HCT116 (cell line): Measurements from ENCODE around the gene SPATA19. TPM values are rescaled to one million over a fixed set of nuclear protein-coding genes. Genes with fewer than 3 reads are reported as not detected.

Experiments
- ATAC-seq: fragments of 200-7000 bp; cut with Tn5 transposase; 2 replicates; pipeline ENCODE4 v1.9.1; 2020; ENCODE audit warnings: mild to moderate bottlenecking, moderate library complexity
- BruUV-seq: library from RNA; stranded (reverse); fragments of 400-500 nt; replicated peaks from 2 replicates; lab custom pipeline; 2021; lab: Mats Ljungman, UMichigan
- CTCF ChIA-PET: fragments of 300-600 bp; sonication (Branson Sonifier 250); formaldehyde crosslinking; loops from one replicate; lab custom pipeline; 2021; ENCODE audit warnings: antibody characterized with exemption; lab: Charles Lee
- POLR2A ChIA-PET: fragments of 300-600, 350-600 bp; sonication (Branson Sonifier 250); formaldehyde crosslinking; loops from one replicate; lab custom pipeline; 2021; ENCODE audit warnings: antibody characterized with exemption; lab: Charles Lee
- RAD21 ChIA-PET, 2 experiments: fragments of 300-600 bp; sonication (Branson Sonifier 250); formaldehyde crosslinking; loops; one replicate each; lab custom pipeline; 2023; ENCODE audit warnings: low total read pairs in 2 of 2; ENCODE audit not compliant: uncharacterized antibody in 2 of 2, unreplicated experiment in 2 of 2, low non-redundant PET in 1 of 2; lab: Charles Lee
- DNase-seq: peaks from one replicate; pipeline ENCODE4 v3.0.0-alpha.2; 2010; ENCODE audit warnings: low read depth, low spot score
- H2AFZ ChIP-seq: fragments of 200-600 bp; shearing (Covaris generic), sonication (generic); 2 replicates; pipeline ENCODE4 v1.6.1; 2017; ENCODE audit warnings: low read depth, mixed run types, mixed read lengths, antibody characterized with exemption, low read length; ENCODE audit not compliant: poor library complexity, severe bottlenecking
- H3K27ac ChIP-seq: 2 replicates; pipeline ENCODE4 v1.5.1; 2012; ENCODE audit warnings: low read depth, low read length
- H3K27me3 ChIP-seq: fragments of 200-600 bp; sonication (generic); 2 replicates; pipeline ENCODE4 v1.6.1; 2016; ENCODE audit warnings: mixed run types, low read length, mixed read lengths; ENCODE audit not compliant: insufficient read depth
- H3K36me3 ChIP-seq, 2 experiments: fragments of 200-500 bp in 1 of 2; fragments of 200-600 bp in 1 of 2; sonication (Bioruptor generic) in 1 of 2; sonication (generic) in 1 of 2; 2 replicates each; pipeline versions ENCODE4 v1.5.1 to v1.6.1; 2014 to 2016; ENCODE audit warnings: low read length in 2 of 2, inconsistent platforms in 1 of 2, mixed read lengths in 1 of 2, mixed run types in 1 of 2; ENCODE audit not compliant: insufficient read depth in 2 of 2, control insufficient read depth in 1 of 2
- H3K4me1 ChIP-seq, 2 experiments: fragments of 200-600 bp in 1 of 2; sonication (generic) in 1 of 2; 2 replicates each; pipeline versions ENCODE4 v1.5.1 to v1.6.1; 2012 to 2017; ENCODE audit warnings: low read length in 2 of 2, inconsistent platforms in 1 of 2, mild to moderate bottlenecking in 1 of 2, mixed read lengths in 1 of 2, mixed run types in 1 of 2, moderate library complexity in 1 of 2; ENCODE audit not compliant: insufficient read depth in 2 of 2, control insufficient read depth in 1 of 2
- H3K4me2 ChIP-seq: fragments of 200-600 bp; sonication (generic); 2 replicates; pipeline ENCODE4 v1.6.1; 2017; ENCODE audit warnings: mixed run types, low read length, mixed read lengths
- H3K4me3 ChIP-seq, 2 experiments: fragments of 200-600 bp in 1 of 2; sonication (generic) in 1 of 2; replicated peaks in 1 of 2; 2 replicates each; pipeline ENCODE4 v1.5.1; 2011 to 2016; ENCODE audit warnings: low read length in 2 of 2, control low read depth in 1 of 2, low read depth in 1 of 2, mild to moderate bottlenecking in 1 of 2, mixed read lengths in 1 of 2, mixed run types in 1 of 2
- H3K79me2 ChIP-seq: fragments of 200-600 bp; sonication (generic); 2 replicates; pipeline ENCODE4 v1.6.1; 2017; ENCODE audit warnings: mild to moderate bottlenecking, mixed run types, low read length, moderate library complexity, mixed read lengths; ENCODE audit not compliant: insufficient read depth
- H3K9ac ChIP-seq: fragments of 200-600 bp; sonication (generic); 2 replicates; pipeline ENCODE4 v1.6.1; 2016; ENCODE audit warnings: low read length, mixed read lengths
- H3K9me2 ChIP-seq: fragments of 200-600 bp; sonication (generic), shearing (Covaris generic); 2 replicates; pipeline ENCODE4 v1.6.1; 2017; ENCODE audit warnings: mixed run types, mild to moderate bottlenecking, moderate library complexity; ENCODE audit not compliant: insufficient read depth
- H3K9me3 ChIP-seq, 2 experiments: fragments of 200-500 bp in 1 of 2; fragments of 200-600 bp in 1 of 2; sonication (Bioruptor generic) in 1 of 2; sonication (generic) in 1 of 2; 2 replicates each; pipeline ENCODE4 v1.6.1; 2014 to 2017; ENCODE audit warnings: low read length in 2 of 2, mixed read lengths in 2 of 2, inconsistent platforms in 1 of 2, low read depth in 1 of 2, mild to moderate bottlenecking in 1 of 2, mixed run types in 1 of 2, moderate library complexity in 1 of 2; ENCODE audit not compliant: control insufficient read depth in 1 of 2, insufficient read depth in 1 of 2
- H4K20me1 ChIP-seq: fragments of 200-600 bp; sonication (generic), shearing (Covaris generic); 2 replicates; pipeline ENCODE4 v1.6.1; 2017; ENCODE audit warnings: mixed run types, mild to moderate bottlenecking, moderate library complexity; ENCODE audit not compliant: insufficient read depth
- CBX3 ChIP-seq: IDR thresholded peaks from 2 replicates; pipeline ENCODE4 v1.6.1; 2012; ENCODE audit warnings: low read depth
- CEBPB ChIP-seq: IDR thresholded peaks from 2 replicates; pipeline ENCODE4 v1.6.1; 2012; ENCODE audit warnings: low read depth
- EGR1 ChIP-seq: IDR thresholded peaks from 2 replicates; pipeline ENCODE4 v1.6.1; 2012; ENCODE audit warnings: low read depth
- EZH2 ChIP-seq: fragments of 200-600 bp; sonication (generic); IDR thresholded peaks from 2 replicates; pipeline ENCODE4 v1.6.1; 2017; ENCODE audit warnings: antibody characterized with exemption, mixed run types
- JUND ChIP-seq: IDR thresholded peaks from 2 replicates; pipeline ENCODE4 v1.6.1; 2012
- POLR2A ChIP-seq: IDR thresholded peaks from 2 replicates; pipeline ENCODE4 v1.7.0; 2011; ENCODE audit warnings: borderline replicate concordance; ENCODE audit not compliant: insufficient read depth, insufficient read length; ENCODE audit errors: extremely low read depth
- POLR2AphosphoS5 ChIP-seq: IDR thresholded peaks from 2 replicates; pipeline ENCODE4 v1.6.1; 2011; ENCODE audit warnings: mild to moderate bottlenecking, low read depth, low read length, moderate library complexity
- RAD21 ChIP-seq: IDR thresholded peaks from 2 replicates; pipeline ENCODE4 v1.6.1; 2012; ENCODE audit warnings: low read depth, mild to moderate bottlenecking
- SP1 ChIP-seq: IDR thresholded peaks from 2 replicates; pipeline ENCODE4 v1.6.1; 2012; ENCODE audit warnings: low read depth
- SRF ChIP-seq: IDR thresholded peaks from 2 replicates; pipeline ENCODE4 v1.6.1; 2012; ENCODE audit warnings: low read depth
- TCF7L2 ChIP-seq: IDR thresholded peaks from 2 replicates; pipeline ENCODE4 v1.7.0; 2011; ENCODE audit warnings: borderline replicate concordance, inconsistent platforms; ENCODE audit not compliant: insufficient read depth, insufficient read length; ENCODE audit errors: extremely low read depth
- ZFX ChIP-seq: fragments of 450-650 bp; IDR thresholded peaks from 2 replicates; pipeline ENCODE4 v1.6.1; 2017
- ZNF274 ChIP-seq: fragments of 200-500 bp; sonication (Bioruptor generic); IDR thresholded peaks from 2 replicates; pipeline ENCODE4 v1.6.1; 2014; ENCODE audit warnings: mild to moderate bottlenecking, low read depth, low read length, inconsistent platforms
- intact Hi-C: fragments of 100-400 bp; cut with micrococcal nuclease; formaldehyde crosslinking; loops from 2 replicates; pipeline ENCODE4 v1.10.0; 2022
- total RNA-seq: library from RNA; stranded (reverse); gene quantifications from one replicate; pipeline ENCODE4 v1.2.1, GENCODE V29; 2021; ENCODE audit not compliant: unreplicated experiment
- TF ChIP-seq, protein P1 (sequence below): IDR thresholded peaks from 2 replicates; pipeline ENCODE4 v1.6.1; 2012
- TF ChIP-seq, protein P2 (sequence below): IDR thresholded peaks from 2 replicates; pipeline ENCODE4 v1.6.1; 2011; ENCODE audit warnings: mild to moderate bottlenecking, low read length, moderate library complexity; ENCODE audit not compliant: insufficient replicate concordance; ENCODE audit errors: extremely low read depth
- TF ChIP-seq, protein P3 (sequence below): IDR thresholded peaks from 2 replicates; pipeline ENCODE4 v1.6.1; 2012; ENCODE audit warnings: low read depth

The SPATA19 gene
- total RNA-seq, 1 experiment from 2014 or later = not detected

DNA sequence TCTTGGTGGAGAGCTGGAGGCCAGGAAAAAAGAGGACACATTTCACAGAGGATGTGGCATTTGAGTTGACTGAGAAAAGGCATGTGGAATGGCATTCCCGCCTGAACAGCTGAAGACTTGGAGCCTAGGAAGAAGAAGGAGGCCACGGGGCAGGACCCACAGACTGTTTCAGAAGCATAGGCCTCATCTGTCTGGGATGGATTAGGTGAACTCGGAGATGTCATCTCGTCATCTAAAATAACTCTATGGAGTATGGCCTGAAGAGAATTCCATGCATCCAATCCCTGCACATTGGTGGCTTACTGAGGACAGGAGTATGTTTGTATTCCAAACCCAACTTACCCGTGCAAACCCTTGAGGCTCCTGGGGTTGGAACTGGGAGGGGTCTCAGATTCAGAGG is 16.4 kb downstream of the SPATA19 start:
- H2AFZ ChIP-seq = no peak overlapping the region
- H3K4me2 ChIP-seq = no peak overlapping the region
- H3K4me3 ChIP-seq = no peak overlapping the region
- RAD21 ChIA-PET = no interaction called here
- H3K79me2 ChIP-seq = no peaks in the 10 kb centered on the region
- no peaks in the 10 kb centered on the region for H3K9me3 ChIP-seq
- ATAC-seq (no peak), DNase-seq (no peak)
- H4K20me1 ChIP-seq = no peaks in the 10 kb centered on the region
- H3K27me3 ChIP-seq = peaks cover 10% of the 10 kb centered on the region; the same call in 1 of the 2 replicates
- CTCF ChIA-PET = no interaction called here
- no TSS peak for BruUV-seq
- intact Hi-C loops = no loop called here
- H3K4me1 ChIP-seq = no peaks in the 10 kb centered on the region
- TF ChIP-seq SP1 (no peak), POLR2AphosphoS5 (no peak), SRF (no peak), RAD21 (no peak), CBX3 (no peak), ZFX (no peak), EZH2 (no peak), ZNF274 (no peak), JUND (no peak), TCF7L2 (no peak)
- TF ChIP-seq, protein P1, sequence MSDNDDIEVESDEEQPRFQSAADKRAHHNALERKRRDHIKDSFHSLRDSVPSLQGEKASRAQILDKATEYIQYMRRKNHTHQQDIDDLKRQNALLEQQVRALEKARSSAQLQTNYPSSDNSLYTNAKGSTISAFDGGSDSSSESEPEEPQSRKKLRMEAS = no peak
- H3K9ac ChIP-seq = no peak overlapping the region
- POLR2A ChIA-PET = no interaction called here
- no peaks in the 10 kb centered on the region for H3K36me3 ChIP-seq
- H3K27ac ChIP-seq = no peak overlapping the region
- no peaks in the 10 kb centered on the region for H3K9me2 ChIP-seq

DNA sequence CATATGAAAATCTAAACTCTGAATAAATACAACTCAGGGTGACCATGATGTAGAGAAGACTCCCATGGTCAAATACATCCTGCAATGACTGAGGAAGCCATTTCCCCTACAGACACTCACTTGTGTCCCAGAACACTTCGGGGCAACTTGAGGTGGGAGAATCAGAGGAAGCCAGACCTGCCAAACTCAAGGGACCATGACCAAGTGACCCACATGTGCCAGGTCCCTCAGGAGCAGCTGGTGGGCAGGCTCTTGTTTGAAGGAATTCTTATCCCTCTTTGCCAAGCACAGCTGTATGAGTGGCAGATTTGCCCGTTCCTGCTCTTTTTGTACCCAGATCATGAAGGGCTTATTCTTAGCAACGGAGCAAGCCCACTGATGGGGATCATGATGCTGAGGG is 17.8 kb downstream of the SPATA19 start:
- Histone ChIP-seq H2AFZ (no peak overlapping the region), H4K20me1 (no peaks in the 10 kb centered on the region), H3K4me1 (no peaks in the 10 kb centered on the region), H3K27ac (no peak overlapping the region), H3K4me3 (no peak overlapping the region), H3K4me2 (no peak overlapping the region), H3K79me2 (no peaks in the 10 kb centered on the region), H3K9ac (no peak overlapping the region), H3K9me2 (no peaks in the 10 kb centered on the region), H3K27me3 (peaks cover 10% of the 10 kb centered on the region; the same call in 1 of the 2 replicates), H3K9me3 (no peaks in the 10 kb centered on the region), H3K36me3 (no peaks in the 10 kb centered on the region)
- ChIA-PET RAD21 (no interaction called here), POLR2A (no interaction called here), CTCF (no interaction called here)
- no TSS peak for BruUV-seq
- intact Hi-C loops = no loop called here
- ATAC-seq = no peak
- DNase-seq = no peak
- TF ChIP-seq EGR1 (no peak), SRF (no peak), CEBPB (no peak), POLR2A (no peak), RAD21 (no peak), JUND (no peak)
- TF ChIP-seq, protein P2, sequence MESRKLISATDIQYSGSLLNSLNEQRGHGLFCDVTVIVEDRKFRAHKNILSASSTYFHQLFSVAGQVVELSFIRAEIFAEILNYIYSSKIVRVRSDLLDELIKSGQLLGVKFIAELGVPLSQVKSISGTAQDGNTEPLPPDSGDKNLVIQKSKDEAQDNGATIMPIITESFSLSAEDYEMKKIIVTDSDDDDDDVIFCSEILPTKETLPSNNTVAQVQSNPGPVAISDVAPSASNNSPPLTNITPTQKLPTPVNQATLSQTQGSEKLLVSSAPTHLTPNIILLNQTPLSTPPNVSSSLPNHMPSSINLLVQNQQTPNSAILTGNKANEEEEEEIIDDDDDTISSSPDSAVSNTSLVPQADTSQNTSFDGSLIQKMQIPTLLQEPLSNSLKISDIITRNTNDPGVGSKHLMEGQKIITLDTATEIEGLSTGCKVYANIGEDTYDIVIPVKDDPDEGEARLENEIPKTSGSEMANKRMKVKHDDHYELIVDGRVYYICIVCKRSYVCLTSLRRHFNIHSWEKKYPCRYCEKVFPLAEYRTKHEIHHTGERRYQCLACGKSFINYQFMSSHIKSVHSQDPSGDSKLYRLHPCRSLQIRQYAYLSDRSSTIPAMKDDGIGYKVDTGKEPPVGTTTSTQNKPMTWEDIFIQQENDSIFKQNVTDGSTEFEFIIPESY = no peak
- TF ChIP-seq, protein P3, sequence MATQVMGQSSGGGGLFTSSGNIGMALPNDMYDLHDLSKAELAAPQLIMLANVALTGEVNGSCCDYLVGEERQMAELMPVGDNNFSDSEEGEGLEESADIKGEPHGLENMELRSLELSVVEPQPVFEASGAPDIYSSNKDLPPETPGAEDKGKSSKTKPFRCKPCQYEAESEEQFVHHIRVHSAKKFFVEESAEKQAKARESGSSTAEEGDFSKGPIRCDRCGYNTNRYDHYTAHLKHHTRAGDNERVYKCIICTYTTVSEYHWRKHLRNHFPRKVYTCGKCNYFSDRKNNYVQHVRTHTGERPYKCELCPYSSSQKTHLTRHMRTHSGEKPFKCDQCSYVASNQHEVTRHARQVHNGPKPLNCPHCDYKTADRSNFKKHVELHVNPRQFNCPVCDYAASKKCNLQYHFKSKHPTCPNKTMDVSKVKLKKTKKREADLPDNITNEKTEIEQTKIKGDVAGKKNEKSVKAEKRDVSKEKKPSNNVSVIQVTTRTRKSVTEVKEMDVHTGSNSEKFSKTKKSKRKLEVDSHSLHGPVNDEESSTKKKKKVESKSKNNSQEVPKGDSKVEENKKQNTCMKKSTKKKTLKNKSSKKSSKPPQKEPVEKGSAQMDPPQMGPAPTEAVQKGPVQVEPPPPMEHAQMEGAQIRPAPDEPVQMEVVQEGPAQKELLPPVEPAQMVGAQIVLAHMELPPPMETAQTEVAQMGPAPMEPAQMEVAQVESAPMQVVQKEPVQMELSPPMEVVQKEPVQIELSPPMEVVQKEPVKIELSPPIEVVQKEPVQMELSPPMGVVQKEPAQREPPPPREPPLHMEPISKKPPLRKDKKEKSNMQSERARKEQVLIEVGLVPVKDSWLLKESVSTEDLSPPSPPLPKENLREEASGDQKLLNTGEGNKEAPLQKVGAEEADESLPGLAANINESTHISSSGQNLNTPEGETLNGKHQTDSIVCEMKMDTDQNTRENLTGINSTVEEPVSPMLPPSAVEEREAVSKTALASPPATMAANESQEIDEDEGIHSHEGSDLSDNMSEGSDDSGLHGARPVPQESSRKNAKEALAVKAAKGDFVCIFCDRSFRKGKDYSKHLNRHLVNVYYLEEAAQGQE = no peak
